Measurements from ENCODE around the gene UBAC1. TPM values are rescaled to one million over a fixed set of nuclear protein-coding genes. Genes with fewer than 3 reads are reported as not detected.

The UBAC1 gene
- total and polyA plus RNA-seq, 4 donors, result 37.8 to 49.5 (median 39.7) TPM

GRCh38 chr9:136009516-136009915 lies 48.3 kb upstream of the UBAC1 start:
- no peak for TF ChIP-seq CTCF (IDR thresholded peaks at IDR 0.05; ENCODE audit: control extremely low read depth, extremely low read depth)
- no peak overlapping the region for H3K9ac ChIP-seq (ENCODE audit: insufficient read depth in 1 of 2, low read length in 2 of 2)
- whole genome bisulfite sequencing, 2 donors, result 92 to 93% methylated on average over 16 of the region's 16 CpGs
- no peak overlapping the region for H3K4me3 ChIP-seq
- ATAC-seq (ENCODE audit: insufficient read depth, low FRiP score) (no peak), DNase-seq (no peak)
- peaks cover 0 to 35% (median 10%) of the 10 kb centered on the region in 5 donors for H3K4me1 ChIP-seq (ENCODE audit: control insufficient read depth in 5 of 5, insufficient read depth in 5 of 5, low read length in 5 of 5)
- peaks cover 0 to 24% (median 0%) of the 10 kb centered on the region in 4 donors for H3K36me3 ChIP-seq (ENCODE audit: control insufficient read depth in 4 of 4, insufficient read depth in 4 of 4, low read length in 4 of 4)
- peak overlapping the region in 1 of 2 donors; percentile 89 for H3K27ac ChIP-seq (ENCODE audit: low read depth in 1 of 2, low read length in 1 of 2)
- H3K9me3 ChIP-seq (ENCODE audit: control insufficient read depth in 4 of 4, insufficient read depth in 3 of 4, low read length in 3 of 4), result no peaks in the 10 kb centered on the region
- H3K27me3 ChIP-seq (ENCODE audit: control insufficient read depth in 3 of 3, insufficient read depth in 3 of 3, low read length in 2 of 3), result no peaks in the 10 kb centered on the region

GRCh38 chr9:136008693-136008997 lies 47.5 kb upstream of the UBAC1 start:
- Histone ChIP-seq H3K9ac (ENCODE audit: insufficient read depth in 1 of 2, low read length in 2 of 2) (no peak overlapping the region), H3K27me3 (ENCODE audit: control insufficient read depth in 3 of 3, insufficient read depth in 3 of 3, low read length in 2 of 3) (no peaks in the 10 kb centered on the region), H3K36me3 (ENCODE audit: control insufficient read depth in 4 of 4, insufficient read depth in 4 of 4, low read length in 4 of 4) (peaks cover 0 to 24% (median 0%) of the 10 kb centered on the region in 4 donors), H3K4me3 (no peak overlapping the region), H3K9me3 (ENCODE audit: control insufficient read depth in 4 of 4, insufficient read depth in 3 of 4, low read length in 3 of 4) (no peaks in the 10 kb centered on the region), H3K4me1 (ENCODE audit: control insufficient read depth in 5 of 5, insufficient read depth in 5 of 5, low read length in 5 of 5) (peaks cover under 1 to 33% (median 17%) of the 10 kb centered on the region in 5 donors), H3K27ac (ENCODE audit: low read depth in 1 of 2, low read length in 1 of 2) (peak overlapping the region in 1 of 2 donors; percentile 89)
- DNase-seq (no peak), ATAC-seq (ENCODE audit: insufficient read depth, low FRiP score) (no peak)
- no peak for TF ChIP-seq CTCF (IDR thresholded peaks at IDR 0.05; ENCODE audit: control extremely low read depth, extremely low read depth)
- 77 to 90% methylated on average over 21 of the region's 21 CpGs for WGBS, 2 donors

GRCh38 chr9:136007934-136008692 lies 46.9 kb upstream of the UBAC1 start:
- no peak for DNase-seq
- ATAC-seq (ENCODE audit: insufficient read depth, low FRiP score), result no peak
- Histone ChIP-seq H3K9me3 (ENCODE audit: control insufficient read depth in 4 of 4, insufficient read depth in 3 of 4, low read length in 3 of 4) (no peaks in the 10 kb centered on the region), H3K4me1 (ENCODE audit: control insufficient read depth in 5 of 5, insufficient read depth in 5 of 5, low read length in 5 of 5) (peaks cover 2 to 33% (median 22%) of the 10 kb centered on the region in 5 donors), H3K27me3 (ENCODE audit: control insufficient read depth in 3 of 3, insufficient read depth in 3 of 3, low read length in 2 of 3) (no peaks in the 10 kb centered on the region), H3K27ac (ENCODE audit: low read depth in 1 of 2, low read length in 1 of 2) (peak overlapping the region; percentile 7 to 89), H3K9ac (ENCODE audit: insufficient read depth in 1 of 2, low read length in 2 of 2) (no peak overlapping the region), H3K4me3 (no peak overlapping the region), H3K36me3 (ENCODE audit: control insufficient read depth in 4 of 4, insufficient read depth in 4 of 4, low read length in 4 of 4) (peaks cover 0 to 21% (median 0%) of the 10 kb centered on the region in 4 donors)
- no peak for TF ChIP-seq CTCF (IDR thresholded peaks at IDR 0.05; ENCODE audit: control extremely low read depth, extremely low read depth)
- 70 to 79% methylated on average over 24 of the region's 24 CpGs for WGBS, 2 donors

Data from lung (tissue), 12 donors.